HPDE6-E6E7 (cell line): ENCODE results near the gene ATP2C2.
A peak's percentile ranks its signal among the peaks of the same experiment; 100 is the strongest.
"Not testable (repeated sequence)": the region's sequence is repeated elsewhere in the genome, so short reads cannot be mapped to it uniquely, and the experiment has no call there.

Source experiments
- DNase-seq: peaks from one replicate; pipeline ENCODE4 v3.0.0; 2011; ENCODE audit warnings: missing footprints; ENCODE audit errors: extremely low spot score

ATP2C2 gene

DNA sequence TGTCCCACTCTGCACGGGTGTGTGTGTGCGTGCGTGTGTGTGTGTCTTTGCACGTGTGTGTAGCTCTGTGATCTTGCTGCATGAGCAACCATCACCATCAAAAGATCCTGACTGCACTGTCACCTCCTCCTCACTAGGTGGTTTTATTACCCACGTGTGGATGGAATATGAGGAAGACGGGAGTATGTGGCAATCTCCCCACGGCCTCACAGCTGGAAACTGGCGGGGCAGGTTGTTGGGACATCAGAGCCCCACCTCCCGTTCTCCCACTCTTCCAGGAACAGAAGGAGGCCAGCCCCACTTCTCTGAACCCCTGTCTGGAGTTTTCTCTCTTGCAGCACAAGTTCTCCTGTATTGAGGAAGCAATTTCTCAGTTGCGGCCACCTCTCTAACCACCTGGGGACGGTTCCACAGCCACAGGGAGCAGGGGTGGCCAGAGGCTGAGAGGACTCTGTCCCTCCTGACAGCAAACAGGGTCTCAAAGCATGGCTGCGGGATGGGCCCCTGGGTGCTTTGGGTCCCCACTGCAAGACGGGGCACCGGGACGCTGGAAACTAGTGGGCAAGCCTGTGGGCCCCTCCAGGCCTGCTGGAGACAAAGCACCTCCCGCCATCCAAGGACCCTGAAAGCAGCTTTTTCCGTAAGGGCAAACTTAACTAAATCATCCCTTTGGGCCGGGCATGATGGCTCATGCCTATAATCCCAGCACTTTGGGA, 27.9 kb upstream of the ATP2C2 start:
- peak; percentile 78 for DNase-seq

DNA sequence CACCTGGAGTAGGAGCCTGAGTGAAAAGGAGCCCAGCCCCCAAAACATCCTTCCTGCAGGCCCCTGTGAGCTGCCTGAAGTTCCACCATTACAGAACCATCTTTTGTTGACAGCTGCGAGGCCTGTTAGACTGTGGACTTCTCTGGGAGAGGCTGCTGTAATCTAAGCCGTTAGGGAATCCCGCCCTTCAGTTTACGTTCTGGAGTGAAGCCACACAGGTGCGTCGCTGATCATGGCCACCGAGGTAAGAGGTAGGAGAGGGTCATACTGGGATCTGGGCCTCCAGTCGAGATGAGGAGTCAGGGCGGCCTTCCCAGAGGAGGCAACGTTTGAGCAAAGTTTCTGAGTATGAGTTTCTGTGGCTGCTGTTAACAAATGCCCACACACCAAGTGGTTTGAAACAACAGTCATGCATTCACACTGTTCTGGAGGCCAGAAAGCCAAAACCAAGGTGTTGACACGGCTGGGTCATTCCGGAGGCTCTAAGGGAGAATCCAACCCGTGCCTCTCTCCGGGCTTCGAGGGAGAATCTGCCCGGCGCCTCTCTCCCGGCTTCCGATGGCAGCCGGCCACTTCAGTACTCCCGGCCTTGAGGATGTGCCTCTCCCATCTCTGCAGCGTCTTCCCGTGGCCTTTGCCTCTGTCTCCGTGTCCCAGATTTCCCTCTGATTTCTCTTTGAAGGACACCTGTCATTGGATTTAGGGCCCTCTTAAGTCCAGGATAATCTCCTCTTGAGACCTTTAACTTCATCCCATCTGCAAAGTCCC, 26.6 kb upstream of the ATP2C2 start:
- DNase-seq: no peak

DNA sequence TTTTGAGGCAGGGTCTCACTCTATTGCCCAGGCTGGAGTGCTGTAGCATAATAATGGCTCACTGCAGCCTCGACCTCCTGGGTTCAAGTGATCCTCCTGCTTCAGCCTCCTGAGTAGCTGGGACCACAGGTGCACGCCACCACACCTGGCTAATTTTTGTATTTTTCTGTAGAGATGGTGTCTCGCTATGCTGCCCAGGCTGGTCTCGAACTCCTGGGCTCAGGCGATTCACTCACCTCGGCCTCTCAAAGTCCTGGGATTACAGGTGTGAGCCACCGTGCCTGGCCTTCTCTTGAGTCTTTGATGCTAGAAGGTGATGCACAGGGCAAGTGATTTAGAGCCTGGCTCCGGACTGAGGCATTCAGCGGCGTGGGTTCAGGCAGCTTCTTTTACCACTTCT, 24.5 kb upstream of the ATP2C2 start:
- not testable (repeated sequence) for DNase-seq

DNA sequence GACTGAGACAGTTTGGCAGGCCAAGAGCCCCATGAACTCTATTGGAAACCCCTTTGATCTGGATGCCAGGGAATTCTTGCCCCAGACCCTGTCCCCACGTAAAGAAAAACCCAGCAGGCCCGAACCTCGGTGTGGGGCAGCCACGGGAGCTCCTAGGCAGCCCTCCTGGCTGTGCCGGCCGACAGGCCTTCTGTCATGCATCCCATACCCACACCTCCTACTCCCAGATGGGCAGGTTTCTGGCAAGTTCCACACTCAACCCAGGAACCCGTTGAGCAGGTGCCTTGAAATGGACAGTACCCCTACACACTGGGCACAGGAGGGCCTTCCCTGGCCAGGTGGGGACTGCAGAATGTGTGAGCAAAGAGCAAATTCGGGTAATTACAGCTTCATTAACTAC, 23.6 kb upstream of the ATP2C2 start:
- DNase-seq: no peak

DNA sequence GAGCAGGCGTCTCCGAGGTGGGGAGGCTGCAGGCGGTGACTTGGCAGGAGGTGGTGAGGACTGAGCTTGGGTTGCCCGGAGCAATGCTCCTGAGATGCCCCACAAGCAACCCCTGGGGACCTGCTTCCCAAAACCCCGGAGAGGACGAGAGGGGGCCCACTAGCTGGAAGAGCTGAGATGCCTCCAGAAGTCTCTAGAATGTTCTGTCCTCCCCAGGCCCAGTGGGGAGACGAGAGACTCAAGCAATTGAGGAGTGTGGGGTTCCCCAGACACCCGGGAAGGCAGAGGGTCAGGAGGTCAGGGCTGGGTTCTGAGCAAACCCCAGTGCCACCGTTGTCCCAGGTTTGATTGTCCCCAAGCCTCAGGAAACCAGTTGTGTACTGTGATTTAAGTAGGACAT, 21.2 kb upstream of the ATP2C2 start:
- DNase-seq: no peak

DNA sequence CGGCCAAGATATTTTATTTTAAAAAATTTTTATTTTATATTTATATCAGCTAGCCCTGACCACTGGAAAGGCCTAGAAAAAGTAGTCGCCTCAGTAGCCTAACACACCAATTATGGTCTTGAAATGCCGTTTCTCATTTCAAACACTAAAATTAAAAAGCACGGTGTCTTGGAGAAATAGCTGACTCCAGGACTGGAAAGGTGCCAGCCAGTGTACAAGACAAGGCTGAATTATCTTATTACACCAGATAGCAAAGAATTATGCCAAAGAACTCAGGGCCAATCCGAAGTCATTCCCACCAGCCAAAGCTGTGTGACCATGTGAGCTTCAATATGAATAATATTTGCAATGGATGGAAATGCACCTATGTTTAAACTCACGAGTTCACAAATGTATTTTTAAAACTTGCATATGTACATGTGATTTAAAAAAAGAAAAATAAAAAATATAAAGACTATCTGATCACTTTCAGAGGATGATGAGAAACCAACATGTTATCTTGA, 19.9 kb upstream of the ATP2C2 start:
- DNase-seq: no peak

DNA sequence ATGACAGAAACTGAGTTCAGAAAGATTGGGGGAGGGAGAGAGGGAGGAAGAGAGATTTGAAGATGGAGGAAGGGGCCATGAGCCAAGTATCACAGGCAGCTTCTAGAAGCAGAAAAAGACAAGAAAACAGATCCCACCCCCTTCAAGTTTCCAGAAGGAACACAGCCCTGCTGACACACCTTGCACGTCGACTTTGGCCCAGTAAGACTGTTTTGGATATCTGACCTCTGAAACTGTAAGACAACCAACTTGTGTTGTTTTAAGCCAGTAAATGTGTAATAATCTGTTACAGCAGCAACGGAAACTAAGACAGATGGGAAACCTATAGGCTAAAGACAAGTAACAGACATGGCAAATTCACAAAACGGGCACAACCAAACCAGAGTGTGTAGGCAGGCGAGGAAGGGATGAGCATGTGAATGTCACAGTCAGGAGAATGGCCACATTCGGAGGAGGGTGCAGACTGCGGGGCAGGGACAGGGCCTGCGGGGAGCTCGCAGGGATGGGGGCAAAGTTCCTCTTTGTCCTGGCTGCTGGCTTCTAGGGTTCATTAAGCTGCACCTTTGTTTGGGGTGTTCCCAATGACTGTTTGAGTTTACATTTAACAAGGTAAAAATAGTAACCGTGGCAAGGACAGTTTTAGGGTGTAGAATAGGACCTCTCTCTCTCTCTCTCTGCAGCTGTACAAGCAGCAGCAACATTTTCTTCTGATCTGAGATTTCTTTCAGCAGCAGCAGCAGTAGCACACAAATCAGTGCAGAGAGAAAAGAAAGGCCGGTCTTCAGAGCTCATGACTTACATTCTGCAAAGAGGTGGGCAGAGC, 18.3 kb upstream of the ATP2C2 start:
- no peak for DNase-seq

DNA sequence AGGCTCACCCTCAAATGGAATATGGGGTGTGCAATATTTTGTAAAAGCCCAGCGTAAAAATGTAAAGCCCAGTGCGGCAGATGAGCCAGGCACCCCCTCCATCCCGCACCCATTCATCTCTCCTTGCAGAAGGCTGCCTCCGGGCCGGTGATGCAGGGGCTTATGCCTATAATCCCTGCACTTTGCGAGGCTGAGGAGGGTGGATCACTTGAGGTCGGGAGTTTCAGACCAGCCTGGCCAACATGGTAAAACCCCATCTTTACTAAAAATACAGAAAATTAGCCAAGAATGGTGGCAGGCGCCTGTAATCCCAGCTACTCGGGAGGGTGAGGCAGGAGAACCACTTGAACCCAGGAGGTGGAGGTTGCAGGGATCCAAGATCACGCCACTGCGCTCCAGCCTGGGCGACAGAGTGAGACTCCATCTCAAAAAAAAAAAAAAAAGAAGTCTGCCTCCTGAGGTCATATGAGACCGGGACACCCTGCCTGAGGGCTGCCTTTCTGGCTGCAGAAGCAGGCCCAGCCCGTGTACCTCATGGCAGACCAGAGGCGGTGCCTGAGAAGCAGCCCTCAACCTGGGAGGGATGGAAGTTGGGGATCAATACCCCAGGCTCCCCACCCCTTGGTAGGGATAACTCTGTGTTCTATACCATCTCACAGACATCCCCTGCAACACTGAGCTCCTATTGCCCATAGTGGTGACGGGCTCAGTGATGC, 17.5 kb upstream of the ATP2C2 start:
- no peak for DNase-seq

DNA sequence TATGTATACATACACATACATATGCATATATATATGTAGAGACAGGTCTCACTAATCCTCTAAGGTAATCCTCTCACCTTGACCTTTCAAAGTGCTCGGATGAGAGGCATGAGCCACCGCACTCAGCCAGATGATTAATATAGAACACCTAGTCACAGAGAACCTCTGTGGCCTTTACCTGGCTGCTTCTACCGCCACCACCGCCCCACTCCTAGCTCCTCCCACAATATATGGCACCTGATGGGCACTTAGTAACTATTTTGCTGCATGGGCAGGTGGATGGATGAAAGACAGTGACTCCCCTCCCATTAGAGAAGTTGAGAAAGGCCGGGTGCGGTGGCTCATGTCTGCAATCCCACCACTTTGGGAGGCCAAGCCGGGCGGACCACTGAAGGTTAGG, 16.7 kb upstream of the ATP2C2 start:
- no peak for DNase-seq

DNA sequence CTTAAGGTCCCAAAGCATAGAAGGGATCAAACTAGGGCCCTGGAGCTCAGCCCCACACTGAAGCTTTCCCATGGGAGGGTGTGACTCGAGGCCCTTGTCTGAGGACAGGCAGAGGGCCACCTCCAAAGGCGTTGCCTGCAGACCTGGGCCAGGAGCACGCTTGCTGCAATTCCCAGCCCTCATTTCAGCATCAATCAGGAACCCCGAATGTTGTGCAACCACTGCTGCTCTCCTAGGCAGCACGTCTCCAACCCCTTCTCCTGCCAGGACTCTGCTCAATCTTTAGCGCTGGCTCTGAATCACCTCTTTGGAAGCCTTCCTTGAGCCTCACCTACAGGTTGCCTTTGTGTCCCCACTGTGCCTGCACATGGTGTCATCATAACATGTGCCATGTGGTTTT, 14.0 kb upstream of the ATP2C2 start:
- DNase-seq: no peak

DNA sequence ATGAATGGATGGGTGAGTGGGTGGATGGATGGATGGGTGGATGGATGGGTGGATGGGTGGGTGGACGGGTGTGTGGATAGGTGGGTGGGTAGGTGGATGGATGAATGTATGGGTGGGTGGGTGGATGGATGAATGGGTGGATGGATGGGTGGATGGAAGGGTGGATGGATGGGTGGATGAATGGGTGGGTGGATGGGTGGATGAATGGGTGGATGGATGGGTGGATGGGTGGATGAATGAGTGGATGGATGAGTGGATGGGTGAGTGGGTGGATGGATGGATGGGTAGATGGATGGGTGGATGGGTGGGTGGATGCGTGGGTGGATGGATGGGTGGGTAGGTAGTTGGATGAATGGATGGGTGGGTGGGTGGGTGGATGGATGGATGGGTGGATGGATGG, 13.2 kb upstream of the ATP2C2 start:
- DNase-seq: no peak

DNA sequence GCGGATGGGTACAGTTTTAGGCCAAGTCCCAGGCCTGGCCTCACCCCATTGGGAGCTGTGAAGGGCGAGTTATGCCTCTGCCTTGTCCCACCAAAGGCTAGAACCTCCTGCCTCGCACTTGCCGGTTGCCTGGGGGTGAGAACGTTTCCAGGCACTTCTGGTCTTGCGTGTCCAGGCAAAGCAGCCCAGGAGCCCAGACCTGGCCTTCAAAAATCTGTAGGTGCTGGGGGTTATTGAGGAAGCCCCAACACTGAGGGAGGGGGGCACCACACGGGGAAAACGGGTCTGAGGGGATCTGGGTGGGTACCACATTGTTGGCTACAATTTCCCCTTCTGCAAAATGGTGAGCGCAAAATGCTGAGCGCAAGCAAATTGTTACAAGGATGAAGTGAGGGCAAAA, 12.2 kb upstream of the ATP2C2 start:
- DNase-seq: no peak

DNA sequence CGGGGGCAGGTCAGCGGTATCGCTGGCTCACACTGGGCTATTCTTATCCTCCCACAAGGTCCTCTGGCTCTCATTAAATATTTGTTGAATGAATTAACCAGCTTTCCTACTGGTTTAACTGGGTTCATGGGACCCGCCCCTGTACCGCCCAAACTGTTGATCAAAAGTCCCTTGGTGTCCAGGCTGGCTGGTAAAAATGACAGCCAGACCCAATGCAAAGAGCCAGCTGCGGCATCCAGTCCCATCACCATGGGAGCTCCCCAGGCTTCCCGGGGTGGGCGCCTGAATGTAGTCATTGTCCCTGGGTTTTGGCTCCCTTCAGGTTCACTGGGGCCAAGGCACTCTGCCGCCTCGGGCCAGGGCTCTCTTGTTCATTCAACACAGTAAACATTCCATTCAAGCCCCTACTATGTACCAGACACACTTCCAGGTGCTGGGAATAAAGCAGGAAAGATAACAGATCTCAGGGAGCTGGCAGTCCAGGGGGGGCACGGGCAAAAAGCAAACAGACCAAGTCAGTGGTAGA, 11.7 kb upstream of the ATP2C2 start:
- peak; percentile 74 for DNase-seq

DNA sequence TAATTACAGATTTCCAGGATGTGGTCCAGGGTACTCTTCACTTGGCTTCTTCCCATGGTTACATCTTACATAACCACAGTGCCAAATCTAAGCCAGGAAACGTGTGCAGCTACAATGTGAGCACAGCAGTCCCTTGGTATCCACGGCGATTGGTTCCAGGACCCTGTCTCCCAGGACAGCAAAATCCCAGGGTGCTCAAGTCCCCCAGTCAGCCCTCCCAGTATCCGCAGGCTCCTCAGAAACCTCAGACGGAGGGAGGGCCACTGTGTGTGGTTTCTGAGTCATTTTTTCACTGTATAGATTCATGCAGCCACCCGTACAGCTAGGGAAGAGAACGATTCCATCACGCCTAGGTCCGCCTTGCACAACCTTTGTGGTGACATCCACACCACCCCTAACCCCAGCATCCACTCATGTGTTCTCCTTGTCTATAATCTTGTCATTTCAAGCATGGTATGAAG, 11.1 kb upstream of the ATP2C2 start:
- peak; percentile 97 for DNase-seq

DNA sequence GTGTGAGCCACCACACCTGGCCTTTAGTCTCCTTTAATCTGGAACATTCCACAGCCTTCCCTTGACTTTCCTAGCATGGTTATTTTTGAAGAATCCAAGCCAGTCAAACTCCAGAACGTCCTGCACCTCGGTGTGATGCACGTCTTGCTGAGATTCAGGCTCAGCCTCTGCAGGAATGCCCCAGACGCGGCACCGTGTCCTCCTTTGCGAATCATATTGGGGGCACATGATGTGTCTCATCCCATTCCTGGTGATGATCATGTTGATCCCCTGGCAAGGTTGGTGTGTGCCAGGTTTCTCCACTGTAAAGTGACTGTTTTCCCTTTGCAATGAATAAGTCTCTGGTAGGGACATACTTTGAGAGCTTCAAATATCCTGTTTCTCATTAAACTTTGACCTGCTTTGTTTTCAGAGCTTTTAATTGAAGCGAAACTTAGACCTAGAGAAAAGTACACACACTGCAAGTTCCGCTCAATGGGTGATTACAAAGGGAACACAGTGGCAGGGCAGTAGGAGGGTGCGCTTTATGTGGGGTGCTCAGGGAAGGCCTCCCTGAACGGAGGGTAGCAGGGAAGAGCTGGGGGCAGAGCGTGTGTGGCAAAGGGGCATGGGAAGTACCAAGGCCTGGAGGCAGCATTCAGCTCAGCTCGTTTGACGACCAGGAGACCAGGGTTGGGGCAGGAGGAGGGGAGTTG, 9.6 kb upstream of the ATP2C2 start:
- DNase-seq: no peak

DNA sequence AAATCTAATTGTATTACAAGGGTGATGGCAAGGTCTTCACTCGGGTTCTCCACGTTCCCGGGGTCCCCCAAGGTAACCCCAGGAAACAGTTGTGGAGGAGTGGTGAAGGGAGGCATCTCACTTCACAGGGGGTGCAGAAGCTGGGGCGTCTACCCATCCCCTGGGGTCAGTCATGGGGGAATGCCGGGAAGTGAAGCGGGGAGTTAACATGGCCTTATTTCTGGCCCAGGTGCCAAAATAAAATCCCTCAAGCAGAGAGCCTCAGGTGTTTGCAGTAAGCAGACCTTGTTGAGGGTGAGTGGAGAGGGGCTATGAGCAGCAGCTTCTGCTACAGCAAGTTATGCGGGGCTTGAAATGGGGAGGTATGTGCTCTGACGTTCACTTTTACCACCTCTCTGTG, 9.0 kb upstream of the ATP2C2 start:
- no peak for DNase-seq

DNA sequence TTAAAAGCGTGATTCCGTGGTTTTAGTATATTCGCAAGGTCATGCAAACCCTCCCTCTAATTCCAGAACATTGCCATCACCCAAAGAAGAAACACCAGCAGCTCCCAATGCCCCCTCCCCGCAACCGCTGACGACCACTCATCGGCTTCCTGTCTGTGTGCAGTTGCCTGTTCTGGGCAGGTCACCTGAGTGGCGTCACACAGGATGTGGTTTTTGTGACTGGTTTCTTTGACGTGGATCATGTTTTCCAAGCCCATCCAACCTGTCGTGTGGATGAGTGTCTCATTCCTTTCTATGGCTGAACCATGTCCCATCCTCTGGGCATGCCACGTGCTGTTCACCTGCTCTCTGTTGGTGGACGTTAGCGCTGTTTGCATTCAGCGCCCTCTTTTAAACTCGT, 8.2 kb upstream of the ATP2C2 start:
- DNase-seq: no peak

DNA sequence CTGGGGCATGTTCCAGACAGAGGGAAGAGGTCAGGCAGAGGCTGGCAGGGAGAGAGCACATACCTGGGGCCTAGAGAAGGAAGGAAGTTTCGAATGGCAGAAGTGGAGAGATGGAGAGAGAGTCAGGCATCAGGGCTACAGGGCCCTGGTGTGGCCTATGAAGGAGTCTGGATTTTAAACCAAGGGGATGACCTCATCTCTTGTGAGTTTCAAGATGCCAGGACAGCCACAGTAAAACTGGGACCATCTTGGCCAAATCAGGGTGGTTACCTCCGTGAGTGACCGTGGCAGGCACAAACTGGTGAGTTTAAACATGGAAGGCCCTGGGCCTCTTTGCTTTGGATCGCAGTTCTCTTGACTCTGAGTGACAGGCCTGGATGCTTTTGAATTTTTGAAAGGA, 7.6 kb upstream of the ATP2C2 start:
- DNase-seq: no peak

DNA sequence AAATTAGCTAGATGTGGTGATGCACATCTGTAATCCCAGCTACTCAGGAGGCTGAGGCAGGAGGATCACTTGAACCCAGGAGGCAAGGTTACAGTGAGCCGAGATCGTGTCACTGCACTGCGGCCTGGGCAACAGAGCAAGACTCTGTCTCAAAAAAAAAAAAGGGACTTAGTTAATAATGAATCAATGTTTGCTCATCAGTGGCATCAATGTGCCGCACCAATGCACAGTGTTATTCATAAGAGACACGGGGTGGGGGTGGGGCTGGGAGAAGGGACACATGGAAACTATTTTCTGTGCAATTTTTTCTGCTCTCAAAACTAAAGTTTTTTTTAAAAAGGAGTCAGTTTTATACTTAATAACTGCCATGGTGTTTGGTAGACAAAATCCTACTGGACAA, 6.8 kb upstream of the ATP2C2 start:
- no peak for DNase-seq

DNA sequence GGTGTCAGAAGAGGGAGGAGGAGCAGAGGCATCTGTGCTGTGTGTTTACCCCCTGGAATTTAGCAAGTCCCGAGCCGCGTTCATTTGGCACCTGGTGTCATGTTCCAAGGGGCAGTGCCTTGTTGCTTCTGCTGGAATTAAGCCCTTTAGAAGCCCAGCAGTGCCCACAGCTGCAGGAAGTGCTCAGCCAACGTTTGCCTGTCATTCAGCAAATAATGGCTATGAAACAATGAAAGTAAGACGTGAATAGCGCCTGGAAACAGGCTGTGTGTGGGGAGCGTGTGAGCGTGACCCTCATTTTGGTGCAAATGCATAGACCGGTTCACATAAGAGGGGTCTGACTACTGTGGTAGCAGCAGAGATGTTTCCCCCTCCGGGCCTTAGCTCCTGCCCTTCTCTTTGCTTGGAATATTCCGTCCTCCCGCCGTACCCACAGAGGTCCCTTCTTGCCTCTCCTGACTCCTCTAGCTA, 5.8 kb upstream of the ATP2C2 start:
- DNase-seq: no peak

DNA sequence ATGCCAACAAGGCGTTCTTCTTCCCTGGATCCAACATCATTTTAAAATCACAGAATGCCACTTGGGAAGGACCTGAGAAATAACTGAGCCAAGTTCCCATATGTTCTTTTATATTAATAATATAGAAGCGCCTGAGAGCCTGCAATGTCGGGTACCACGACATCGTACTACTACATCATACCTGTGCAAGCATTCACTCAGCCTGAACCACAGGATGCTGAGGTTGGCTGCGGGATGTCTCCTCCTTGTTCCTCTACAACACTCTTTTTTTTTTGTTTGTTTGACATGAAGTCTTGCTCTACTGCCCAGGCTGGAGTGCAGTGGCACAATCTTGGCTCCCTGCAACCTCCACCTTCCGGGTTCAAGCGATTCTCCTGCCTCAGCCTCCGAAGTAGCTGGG, 2.1 kb upstream of the ATP2C2 start:
- DNase-seq: no peak
